Measurements from ENCODE around the gene TSSK6.
A peak's percentile ranks its signal among the peaks of the same experiment; 100 is the strongest.

TSSK6 gene

GRCh38 chr19:19505669-19506326, 9.6 kb downstream of the TSSK6 start:
- DNase-seq (ENCODE audit: low read depth in 2 of 2) = no peak

- no peak for DNase-seq (ENCODE audit: low read depth in 2 of 2)
Observed at GRCh38 chr19:19504754-19505668, 10.3 kb downstream of the TSSK6 start.

- DNase-seq (ENCODE audit: low read depth in 2 of 2) = no peak
Observed at GRCh38 chr19:19502808-19503602, 12.3 kb downstream of the TSSK6 start.

DNA sequence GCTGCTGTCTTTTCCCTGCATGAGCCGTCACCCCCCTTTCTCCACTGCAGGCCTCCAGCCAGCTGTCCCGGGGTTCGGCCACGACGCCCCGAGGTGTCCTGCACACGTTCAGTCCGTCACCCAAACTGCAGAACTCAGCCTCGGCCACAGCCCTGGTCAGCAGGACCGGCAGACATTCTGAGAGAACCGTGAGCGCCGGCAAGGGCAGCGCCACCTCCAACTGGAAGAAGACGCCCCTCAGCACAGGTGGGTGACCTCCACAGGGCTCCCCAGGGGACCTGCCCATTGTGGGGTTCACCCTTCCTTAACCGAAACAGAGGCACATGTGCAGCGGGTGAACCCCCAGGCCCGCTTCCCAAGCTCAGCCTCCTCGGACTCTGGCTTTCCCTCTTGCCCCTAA, 13.1 kb downstream of the TSSK6 start:
- DNase-seq (ENCODE audit: low read depth in 2 of 2) = no peak

GRCh38 chr19:19501798-19502197, 13.6 kb downstream of the TSSK6 start:
- DNase-seq (ENCODE audit: low read depth in 2 of 2) = no peak

- no peak for DNase-seq (ENCODE audit: low read depth in 2 of 2)
Observed at GRCh38 chr19:19500975-19501644, 14.2 kb downstream of the TSSK6 start.

DNA sequence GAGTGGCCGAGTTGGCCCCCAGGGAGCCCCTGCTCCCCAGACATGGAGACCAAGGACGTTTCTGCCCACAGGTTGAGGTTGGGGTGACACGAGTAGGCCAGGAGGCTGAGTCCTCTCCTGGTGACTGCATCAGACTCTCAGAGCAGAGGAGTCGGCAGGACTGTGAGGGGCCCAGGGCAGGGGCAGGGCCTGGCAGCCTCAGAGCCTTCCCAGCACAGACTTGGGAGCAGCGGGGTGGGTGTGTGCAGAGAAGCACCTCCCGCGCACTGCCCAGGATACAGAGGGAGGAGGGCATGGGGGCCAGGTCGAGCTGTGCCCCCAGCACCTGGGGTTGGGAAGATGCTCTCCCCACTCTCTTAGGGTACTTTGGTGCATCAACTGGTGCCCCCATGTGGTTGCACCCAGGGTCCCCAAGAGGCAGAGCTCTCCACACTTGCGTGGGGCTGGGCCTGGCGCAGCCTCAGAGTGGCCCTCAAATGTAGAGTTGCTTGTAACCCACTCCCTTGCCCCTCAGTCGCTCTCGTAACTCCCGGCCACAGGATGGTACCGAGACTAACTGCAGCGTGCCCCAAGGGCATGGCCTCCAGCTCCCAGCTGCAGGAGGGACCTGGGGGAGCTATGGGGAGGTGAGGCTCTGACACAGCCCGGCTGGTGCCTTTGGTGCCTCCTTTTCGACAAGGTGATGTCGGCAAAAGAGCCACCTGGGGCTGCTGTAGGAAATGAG, 15.9 kb downstream of the TSSK6 start:
- no peak for DNase-seq (ENCODE audit: low read depth in 2 of 2)

GRCh38 chr19:19498255-19498991, 16.9 kb downstream of the TSSK6 start:
- DNase-seq (ENCODE audit: low read depth in 2 of 2) = no peak

DNA sequence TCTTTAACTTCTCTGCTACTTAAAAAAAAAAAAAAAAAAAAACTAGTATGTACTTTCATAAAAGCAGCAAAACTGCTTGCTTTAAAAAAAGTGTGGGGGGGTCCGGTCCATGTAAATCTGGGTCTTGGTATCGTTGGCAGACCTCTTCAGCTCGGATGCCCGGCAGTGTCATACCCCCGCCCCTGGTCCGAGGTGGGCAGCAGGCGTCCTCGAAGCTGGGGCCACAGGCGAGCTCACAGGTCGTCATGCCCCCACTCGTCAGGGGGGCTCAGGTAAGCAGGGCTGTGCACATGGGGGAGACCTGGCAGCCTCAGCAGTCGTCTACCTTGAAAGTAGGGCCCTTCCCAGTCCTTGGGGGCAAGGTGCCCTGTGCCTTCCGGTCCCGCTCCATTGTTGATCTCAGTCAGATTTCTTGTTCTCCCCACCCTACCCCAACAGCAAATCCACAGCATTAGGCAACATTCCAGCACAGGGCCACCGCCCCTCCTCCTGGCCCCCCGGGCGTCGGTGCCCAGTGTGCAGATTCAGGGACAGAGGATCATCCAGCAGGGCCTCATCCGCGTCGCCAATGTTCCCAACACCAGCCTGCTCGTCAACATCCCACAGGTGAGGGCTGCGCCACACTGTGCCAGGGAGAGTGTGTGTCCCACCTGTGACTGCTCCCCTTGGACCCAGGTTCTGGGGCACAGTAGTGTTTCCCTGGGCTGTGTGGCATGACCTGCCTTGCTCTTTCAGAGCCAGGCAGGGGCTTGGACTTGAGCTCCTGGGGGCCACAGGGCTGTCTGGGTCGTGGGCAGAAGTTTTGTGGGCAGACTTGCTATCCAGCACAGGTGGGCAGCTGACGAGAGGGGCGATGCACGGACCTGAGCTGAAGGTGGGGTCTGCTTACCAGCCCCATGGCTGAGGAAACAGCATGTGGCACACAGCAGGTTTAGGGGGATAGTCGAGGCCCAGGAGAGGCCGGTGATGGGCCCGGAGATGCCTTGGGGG, 19.4 kb downstream of the TSSK6 start:
- no peak for DNase-seq (ENCODE audit: low read depth in 2 of 2)

- no peak for DNase-seq (ENCODE audit: low read depth in 2 of 2)
Observed at GRCh38 chr19:19493841-19494546, 21.4 kb downstream of the TSSK6 start.

GRCh38 chr19:19492026-19492610, 23.2 kb downstream of the TSSK6 start:
- no peak for DNase-seq (ENCODE audit: low read depth in 2 of 2)

GRCh38 chr19:19491321-19492025, 23.9 kb downstream of the TSSK6 start:
- no peak for DNase-seq (ENCODE audit: low read depth in 2 of 2)

DNA sequence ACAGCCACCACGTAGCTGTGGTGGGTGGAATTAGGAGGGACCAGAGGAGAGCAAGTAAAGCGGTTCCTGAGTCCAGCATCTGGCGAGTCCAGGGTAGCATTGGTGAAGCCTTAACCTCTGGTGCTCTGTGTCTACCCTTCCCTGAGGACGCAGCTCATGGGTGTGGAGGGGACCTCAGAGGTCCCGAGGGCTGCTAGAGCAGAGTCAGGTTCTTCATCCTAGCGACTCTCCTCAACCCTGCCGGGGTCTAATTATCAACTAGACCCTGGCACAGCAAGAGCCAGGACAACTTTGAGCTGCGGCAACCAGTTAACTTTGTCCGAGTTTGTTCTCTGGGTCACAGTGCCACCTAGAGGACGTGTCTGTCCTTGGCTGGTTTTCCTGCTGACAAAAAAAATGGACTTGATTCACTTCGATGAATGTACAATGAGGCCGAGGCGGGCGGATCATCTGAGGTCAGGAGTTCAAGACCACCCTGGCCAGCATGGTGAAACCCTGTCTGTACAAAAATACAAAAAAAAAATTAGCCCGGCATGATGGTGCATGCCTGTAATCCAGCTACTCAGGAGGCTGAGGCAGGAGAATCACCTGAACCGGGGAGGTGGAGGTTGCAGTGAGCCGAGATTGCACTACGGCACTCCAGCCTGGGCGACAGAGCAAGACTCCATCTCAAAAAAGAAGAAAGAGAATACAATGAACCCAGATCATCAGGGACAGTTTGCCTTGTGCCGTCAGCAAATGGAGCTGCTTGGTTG, 25.0 kb downstream of the TSSK6 start:
- DNase-seq (ENCODE audit: low read depth in 2 of 2) = peak; percentile 53 to 69

GRCh38 chr19:19489804-19490204, 25.5 kb downstream of the TSSK6 start:
- no peak for DNase-seq (ENCODE audit: low read depth in 2 of 2)

- peak; percentile 45 to 77 for DNase-seq (ENCODE audit: low read depth in 2 of 2)
Observed at GRCh38 chr19:19488875-19489690, 26.3 kb downstream of the TSSK6 start.
